ENCODE data around the gene TYSND1. TPM values are rescaled to one million over a fixed set of nuclear protein-coding genes. Genes with fewer than 3 reads are reported as not detected.
"Not testable (repeated sequence)": the region's sequence is repeated elsewhere in the genome, so short reads cannot be mapped to it uniquely, and the experiment has no call there.

TYSND1 gene
- total RNA-seq, 1 donor from 2014 or later: 17.5 TPM

DNA sequence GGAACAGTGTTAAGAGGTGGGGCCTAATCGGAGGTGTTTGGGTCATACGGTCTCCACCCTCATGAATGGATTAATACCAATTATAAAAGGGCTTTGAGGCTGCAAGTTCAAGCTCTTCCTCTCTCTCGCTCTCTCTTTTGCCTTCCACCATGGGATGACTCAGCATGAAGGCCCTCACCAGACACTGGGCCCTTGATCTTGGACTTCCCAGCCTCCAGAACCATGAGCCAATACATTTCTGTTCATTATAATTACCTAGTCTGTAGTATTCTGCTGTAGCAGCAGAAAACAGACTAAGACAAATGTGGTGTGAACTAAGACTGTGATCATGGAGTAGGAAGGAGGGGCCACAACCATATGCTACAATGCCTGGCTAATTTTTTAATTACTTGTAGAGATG, 21.6 kb downstream of the TYSND1 start:
- Mint-ChIP-seq H3K36me3 (no peaks in the 10 kb centered on the region), H3K27ac (no peak overlapping the region), H3K4me3 (no peak overlapping the region), H3K9me3 (no peaks in the 10 kb centered on the region), H3K4me1 (ENCODE audit: unreplicated experiment) (no peaks in the 10 kb centered on the region), H3K27me3 (no peaks in the 10 kb centered on the region)
- no peak for DNase-seq (ENCODE audit: extremely low spot score, unreplicated experiment)
- TF ChIP-seq, protein P1, sequence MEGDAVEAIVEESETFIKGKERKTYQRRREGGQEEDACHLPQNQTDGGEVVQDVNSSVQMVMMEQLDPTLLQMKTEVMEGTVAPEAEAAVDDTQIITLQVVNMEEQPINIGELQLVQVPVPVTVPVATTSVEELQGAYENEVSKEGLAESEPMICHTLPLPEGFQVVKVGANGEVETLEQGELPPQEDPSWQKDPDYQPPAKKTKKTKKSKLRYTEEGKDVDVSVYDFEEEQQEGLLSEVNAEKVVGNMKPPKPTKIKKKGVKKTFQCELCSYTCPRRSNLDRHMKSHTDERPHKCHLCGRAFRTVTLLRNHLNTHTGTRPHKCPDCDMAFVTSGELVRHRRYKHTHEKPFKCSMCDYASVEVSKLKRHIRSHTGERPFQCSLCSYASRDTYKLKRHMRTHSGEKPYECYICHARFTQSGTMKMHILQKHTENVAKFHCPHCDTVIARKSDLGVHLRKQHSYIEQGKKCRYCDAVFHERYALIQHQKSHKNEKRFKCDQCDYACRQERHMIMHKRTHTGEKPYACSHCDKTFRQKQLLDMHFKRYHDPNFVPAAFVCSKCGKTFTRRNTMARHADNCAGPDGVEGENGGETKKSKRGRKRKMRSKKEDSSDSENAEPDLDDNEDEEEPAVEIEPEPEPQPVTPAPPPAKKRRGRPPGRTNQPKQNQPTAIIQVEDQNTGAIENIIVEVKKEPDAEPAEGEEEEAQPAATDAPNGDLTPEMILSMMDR (conservative IDR thresholded peaks at IDR 0.05): no peak

DNA sequence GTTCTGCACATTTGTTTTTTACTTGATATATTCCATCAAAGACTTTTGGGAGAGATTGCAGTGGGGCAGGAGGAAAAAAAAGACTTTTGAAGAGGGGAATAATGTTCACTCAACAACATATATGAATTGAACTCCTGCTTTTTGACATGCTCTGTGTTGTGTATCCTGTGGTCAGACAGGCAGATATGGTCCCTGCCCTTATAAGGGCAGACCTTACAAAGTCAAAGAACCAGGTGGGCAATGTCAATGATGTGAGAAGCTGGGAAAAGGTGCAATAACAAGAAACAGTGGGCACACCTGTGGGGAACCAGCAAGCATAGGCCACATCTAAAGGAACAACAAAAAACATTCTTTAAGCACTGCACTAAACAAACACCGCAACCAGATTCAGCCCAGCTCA, 22.1 kb downstream of the TYSND1 start:
- H3K36me3 Mint-ChIP-seq: no peaks in the 10 kb centered on the region
- TF ChIP-seq, protein P1 (conservative IDR thresholded peaks at IDR 0.05): no peak
- no peak overlapping the region for H3K4me3 Mint-ChIP-seq
- H3K27me3 Mint-ChIP-seq: no peaks in the 10 kb centered on the region
- no peaks in the 10 kb centered on the region for H3K9me3 Mint-ChIP-seq
- H3K27ac Mint-ChIP-seq: no peak overlapping the region
- no peak for DNase-seq (ENCODE audit: extremely low spot score, unreplicated experiment)
- H3K4me1 Mint-ChIP-seq (ENCODE audit: unreplicated experiment): no peaks in the 10 kb centered on the region

DNA sequence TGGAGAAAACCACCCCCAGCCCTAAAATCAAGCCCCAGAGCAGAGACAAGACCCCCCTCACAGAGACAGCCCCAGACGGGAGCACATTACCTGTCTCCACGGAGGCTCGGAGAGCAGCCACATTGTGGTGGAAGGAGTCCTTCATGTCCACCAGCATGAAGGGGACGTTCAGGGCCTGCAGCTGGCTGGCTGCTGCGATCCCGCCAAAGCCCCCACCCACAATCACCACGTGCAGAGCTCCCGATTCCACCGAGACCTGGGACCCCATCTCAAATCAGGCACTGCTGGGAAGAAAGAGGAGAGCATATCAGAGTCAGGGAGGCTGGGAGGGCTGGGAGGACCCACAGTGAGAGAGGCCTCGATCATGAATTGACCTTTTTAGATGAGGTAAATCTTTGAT, 22.7 kb downstream of the TYSND1 start:
- Mint-ChIP-seq H3K4me1 (ENCODE audit: unreplicated experiment) (no peaks in the 10 kb centered on the region), H3K27me3 (no peaks in the 10 kb centered on the region), H3K27ac (no peak overlapping the region), H3K4me3 (no peak overlapping the region), H3K9me3 (no peaks in the 10 kb centered on the region), H3K36me3 (no peaks in the 10 kb centered on the region)
- DNase-seq (ENCODE audit: extremely low spot score, unreplicated experiment): no peak
- TF ChIP-seq, protein P1 (conservative IDR thresholded peaks at IDR 0.05): no peak

DNA sequence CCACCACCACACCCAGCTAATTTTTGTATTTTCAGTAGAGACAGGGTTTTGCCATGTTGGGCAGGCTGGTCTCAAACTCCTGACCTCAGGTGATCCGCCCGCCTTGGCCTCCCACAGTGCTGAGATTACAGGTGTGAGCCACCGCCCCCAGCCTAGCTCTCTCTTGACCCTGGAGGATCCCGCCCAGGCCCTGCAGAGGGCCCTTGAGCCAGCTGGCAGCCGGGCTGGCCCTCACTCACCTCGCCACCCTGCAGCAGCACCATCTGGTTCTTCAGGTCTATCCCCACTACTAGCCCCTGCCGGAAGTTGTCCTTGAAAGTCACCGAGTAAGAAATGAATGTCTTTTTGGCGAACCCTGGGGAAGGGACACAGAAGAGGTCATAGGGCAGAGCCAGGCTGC, 23.3 kb downstream of the TYSND1 start:
- H3K4me3 Mint-ChIP-seq; H3K9me3 Mint-ChIP-seq; H3K36me3 Mint-ChIP-seq; H3K27ac Mint-ChIP-seq; DNase-seq (ENCODE audit: extremely low spot score, unreplicated experiment); H3K27me3 Mint-ChIP-seq; H3K4me1 Mint-ChIP-seq (ENCODE audit: unreplicated experiment): not testable (repeated sequence)

DNA sequence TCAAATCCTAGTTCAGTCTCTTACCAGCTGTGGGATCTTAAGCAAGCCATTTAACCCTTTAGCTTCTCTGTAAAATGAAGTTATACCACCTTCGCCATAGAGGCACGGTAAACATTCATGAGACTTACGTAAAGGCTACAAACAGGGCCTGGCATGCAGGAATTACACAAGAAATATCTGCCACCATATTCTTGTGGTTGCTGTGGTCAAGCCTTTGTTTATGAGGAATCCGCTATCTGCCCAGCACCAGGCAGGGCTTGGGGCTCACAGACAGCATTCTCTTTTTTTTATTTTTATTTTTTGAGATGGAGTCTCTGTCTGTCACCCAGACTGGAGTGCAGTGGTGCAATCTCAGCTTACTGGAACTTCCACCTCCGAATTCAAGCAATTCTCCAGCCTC, 23.8 kb downstream of the TYSND1 start:
- no peak for DNase-seq (ENCODE audit: extremely low spot score, unreplicated experiment)
- no peak overlapping the region for H3K27ac Mint-ChIP-seq
- H3K4me3 Mint-ChIP-seq: no peak overlapping the region
- H3K27me3 Mint-ChIP-seq: no peaks in the 10 kb centered on the region
- H3K9me3 Mint-ChIP-seq: no peaks in the 10 kb centered on the region
- no peaks in the 10 kb centered on the region for H3K4me1 Mint-ChIP-seq (ENCODE audit: unreplicated experiment)
- no peaks in the 10 kb centered on the region for H3K36me3 Mint-ChIP-seq
- TF ChIP-seq, protein P1 (conservative IDR thresholded peaks at IDR 0.05): no peak

DNA sequence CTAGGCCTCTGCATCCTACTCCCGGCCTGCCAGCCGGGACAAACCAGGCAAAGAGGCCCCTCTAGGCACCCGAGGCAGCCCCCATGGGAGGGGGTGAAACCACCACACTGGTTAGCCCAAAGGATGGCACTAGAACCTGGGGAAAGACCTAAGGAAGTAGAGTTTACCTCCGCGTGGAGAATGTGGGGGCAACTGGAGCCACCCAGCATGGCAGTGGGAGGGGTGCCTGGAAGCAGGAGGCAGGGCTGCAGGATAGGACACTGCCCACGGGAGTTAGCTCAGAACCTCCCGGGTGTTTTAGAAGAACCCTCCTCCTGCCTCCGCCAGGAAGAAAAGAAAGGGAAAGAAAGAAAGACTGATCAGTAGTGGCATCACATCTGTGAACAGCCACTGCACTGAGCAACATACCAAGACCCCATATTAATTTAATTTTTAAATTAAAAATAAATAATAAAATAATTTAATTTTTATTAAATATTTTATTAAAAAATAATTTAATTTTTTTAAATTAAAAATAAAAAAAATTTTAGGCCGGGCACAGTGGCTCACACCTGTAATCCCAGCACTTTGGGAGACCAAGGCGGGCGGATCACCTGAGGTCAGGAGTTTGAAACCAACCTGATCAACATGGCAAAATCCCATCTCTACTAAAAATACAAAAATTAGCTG, 25.1 kb downstream of the TYSND1 start:
- no peak for DNase-seq (ENCODE audit: extremely low spot score, unreplicated experiment)
- no peak overlapping the region for H3K27ac Mint-ChIP-seq
- peaks cover 4% of the 10 kb centered on the region for H3K36me3 Mint-ChIP-seq
- TF ChIP-seq, protein P1 (conservative IDR thresholded peaks at IDR 0.05): no peak
- no peak overlapping the region for H3K4me3 Mint-ChIP-seq
- no peaks in the 10 kb centered on the region for H3K4me1 Mint-ChIP-seq (ENCODE audit: unreplicated experiment)
- no peaks in the 10 kb centered on the region for H3K27me3 Mint-ChIP-seq
- H3K9me3 Mint-ChIP-seq: no peaks in the 10 kb centered on the region
